Calu3 (cell line): Measurements from ENCODE around the gene TXNRD1. TPM values are rescaled to one million over a fixed set of nuclear protein-coding genes. Genes with fewer than 3 reads are reported as not detected.

Experiments
- total RNA-seq: library from RNA; stranded (reverse); gene quantifications from 2 replicates; pipeline ENCODE4 v1.2.3, GENCODE V29; 2022

Gene TXNRD1
- total RNA-seq, 1 experiment from 2014 or later, result 262 TPM

Other genes starting within 250 kb of the TXNRD1 start
- 33.5 and 35.3 TPM in 2 replicates for gene TDG, start 249.9 kb upstream of the TXNRD1 start, total RNA-seq
- not detected in 2 replicates for gene GLT8D2, start 165.6 kb upstream of the TXNRD1 start, total RNA-seq
- gene HCFC2, start 151.2 kb upstream of the TXNRD1 start, total RNA-seq, result 7.8 and 9.4 TPM in 2 replicates
- 28.3 and 36.0 TPM in 2 replicates for gene NFYB, start 77.6 kb upstream of the TXNRD1 start, total RNA-seq
- gene EID3, start 88.0 kb downstream of the TXNRD1 start, total RNA-seq, result 5.5 and 6.1 TPM in 2 replicates
- 1.1 and 1.4 TPM in 2 replicates for gene CHST11, start 241.2 kb downstream of the TXNRD1 start, total RNA-seq